ENCODE data around the gene ARL15.
"Not testable (repeated sequence)": the region's sequence is repeated elsewhere in the genome, so short reads cannot be mapped to it uniquely, and the experiment has no call there.

ARL15 gene

GRCh38 chr5:53983568-53984460 is 326.6 kb downstream of the ARL15 start:
- intact Hi-C loops (cut with DNase I), result no loop called here
- no peak for DNase-seq

GRCh38 chr5:53982319-53982718 is 328.1 kb downstream of the ARL15 start:
- intact Hi-C loops (cut with DNase I), result not testable (repeated sequence)

GRCh38 chr5:53980061-53980460 is 330.3 kb downstream of the ARL15 start:
- no peak for DNase-seq
- intact Hi-C loops (cut with DNase I), result no loop called here

More at GRCh38 chr5:53982319-53982718, 328.1 kb downstream of the ARL15 start:
- DNase-seq, result not testable (repeated sequence)

DNA sequence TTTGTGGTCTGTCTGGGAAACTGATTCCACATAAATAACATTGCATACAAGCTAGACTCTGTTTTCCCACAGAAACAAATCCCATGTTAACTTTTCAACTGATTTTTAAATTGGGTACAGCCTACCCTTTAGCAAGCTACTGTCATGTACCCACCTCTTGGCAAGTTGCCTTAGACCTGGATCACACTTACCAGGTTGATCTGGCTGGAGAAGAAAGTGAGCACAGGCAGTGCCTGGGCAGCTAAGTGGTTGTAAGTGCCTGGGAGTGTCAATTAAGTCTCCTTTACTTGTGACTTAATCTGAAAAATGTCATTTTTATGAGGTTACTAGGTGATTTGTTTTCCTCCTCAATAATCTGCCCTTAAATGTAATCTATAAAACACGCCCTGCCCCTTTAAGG is 336.4 kb downstream of the ARL15 start:
- DNase-seq, result no peak
- intact Hi-C loops (cut with DNase I), result no loop called here

DNA sequence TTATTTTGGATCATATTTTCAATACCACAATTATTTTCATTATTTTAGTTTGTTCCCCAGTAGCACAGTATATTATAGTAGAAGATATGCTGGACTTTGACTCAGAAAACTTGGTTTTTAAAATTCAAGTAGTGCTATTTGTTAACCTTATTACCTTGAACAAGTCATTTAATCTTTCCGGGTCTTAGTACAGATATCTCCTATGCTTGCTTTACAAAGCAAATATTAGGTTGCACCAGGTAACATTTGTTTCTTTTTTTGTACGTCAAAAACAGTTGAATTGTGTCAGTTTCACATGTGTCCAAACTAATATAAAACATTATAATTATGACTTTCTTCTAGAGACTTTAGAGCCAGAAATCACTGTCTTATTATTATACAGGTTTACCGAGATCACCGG is 338.1 kb downstream of the ARL15 start:
- no peak for DNase-seq
- intact Hi-C loops (cut with DNase I), result no loop called here

GRCh38 chr5:53971551-53971950 is 338.8 kb downstream of the ARL15 start:
- intact Hi-C loops (cut with DNase I), result no loop called here

DNA sequence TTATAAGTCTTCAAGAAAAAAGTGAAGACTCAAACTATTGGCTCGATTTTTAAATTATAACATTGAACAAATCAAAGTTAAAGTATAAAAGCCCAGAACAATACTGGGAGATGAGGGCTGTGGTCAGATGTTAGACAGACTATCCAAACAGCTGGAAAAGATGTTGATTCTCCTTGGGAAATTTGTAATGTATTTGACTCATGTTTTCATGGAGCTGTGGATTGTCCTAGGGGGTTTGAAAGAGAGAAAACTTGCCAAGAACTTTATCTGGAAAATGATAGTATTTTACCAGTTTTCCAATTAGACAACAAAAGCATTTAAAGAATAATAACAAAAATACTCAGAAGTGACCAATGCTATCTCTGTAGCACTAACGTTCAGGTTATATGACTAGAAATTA is 339.2 kb downstream of the ARL15 start:
- DNase-seq, result no peak
- intact Hi-C loops (cut with DNase I), result no loop called here

More at GRCh38 chr5:53971551-53971950, 338.8 kb downstream of the ARL15 start:
- DNase-seq, result no peak

DNA sequence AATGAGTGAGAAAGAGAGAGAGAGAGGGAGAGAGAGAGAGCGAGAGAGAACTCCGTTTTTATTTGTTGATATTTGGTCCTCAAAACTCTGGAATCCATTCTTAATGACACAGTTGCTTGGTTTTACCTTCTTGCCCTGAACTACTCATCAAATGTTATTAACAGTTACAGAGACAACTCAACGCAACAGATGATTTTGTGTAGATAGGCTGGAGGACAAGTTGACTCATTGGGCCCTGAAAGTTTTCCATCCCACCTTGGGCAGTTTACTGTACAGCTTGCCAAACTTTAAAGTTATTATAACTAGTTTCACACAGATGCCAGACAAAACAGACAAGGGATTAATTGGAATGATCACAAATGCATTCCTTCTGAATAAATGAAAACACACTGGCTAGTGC is 339.9 kb downstream of the ARL15 start:
- intact Hi-C loops (cut with DNase I), result no loop called here
- no peak for DNase-seq

DNA sequence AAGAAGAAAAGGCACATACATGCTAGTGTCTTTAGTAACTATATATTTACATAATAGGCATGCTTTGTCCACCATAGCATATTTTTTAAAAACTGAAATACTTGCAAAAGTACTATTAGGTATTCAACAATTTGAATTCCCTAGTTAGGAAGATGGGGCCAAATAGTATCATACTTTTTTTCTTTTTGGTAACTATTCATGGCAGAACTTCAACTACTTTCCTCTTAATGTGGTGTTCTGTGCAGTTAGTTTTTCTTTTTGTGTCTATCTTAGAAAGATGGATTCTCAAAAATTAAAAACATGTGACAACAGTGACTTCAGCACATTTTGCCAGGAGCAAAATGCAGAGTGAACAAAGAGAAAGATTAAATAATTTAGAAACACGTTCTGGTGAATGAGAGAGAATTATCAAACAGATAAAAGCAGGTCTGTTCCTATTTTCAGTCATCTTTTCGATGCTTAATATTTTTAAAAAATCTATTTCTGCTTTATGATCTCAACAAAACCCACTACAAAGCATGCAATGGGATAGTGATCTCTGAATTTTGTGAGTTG is 341.1 kb downstream of the ARL15 start:
- intact Hi-C loops (cut with DNase I), result no loop called here
- DNase-seq, result no peak

- no peak for DNase-seq
- intact Hi-C loops (cut with DNase I), result no loop called here
Measured at GRCh38 chr5:53965459-53965858, 344.9 kb downstream of the ARL15 start.

DNA sequence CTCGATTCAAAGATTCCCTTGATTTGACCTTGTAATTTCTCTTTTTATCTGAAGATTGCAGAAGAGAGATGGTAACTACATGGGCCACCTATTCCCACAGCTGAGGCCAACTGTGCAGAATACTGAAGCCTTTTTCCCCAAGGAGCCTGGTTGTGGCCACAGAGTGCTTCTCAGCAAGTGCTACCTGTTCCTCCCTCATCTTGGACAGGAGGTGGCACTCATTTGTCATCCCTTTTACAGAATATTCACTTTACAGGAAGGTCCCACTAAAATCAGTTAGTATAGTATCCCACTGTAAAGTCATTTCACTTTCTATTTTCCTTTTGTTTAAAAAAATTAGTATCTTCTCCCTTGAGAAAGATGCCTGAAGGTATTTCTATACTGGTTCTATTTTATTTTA is 346.4 kb downstream of the ARL15 start:
- no peak for DNase-seq
- intact Hi-C loops (cut with DNase I), result no loop called here

- intact Hi-C loops (cut with DNase I), result no loop called here
- no peak for DNase-seq
Measured at GRCh38 chr5:53962306-53962705, 348.1 kb downstream of the ARL15 start.

GRCh38 chr5:53956632-53957031 is 353.7 kb downstream of the ARL15 start:
- intact Hi-C loops (cut with DNase I), result no loop called here
- no peak for DNase-seq

- intact Hi-C loops (cut with DNase I), result no loop called here
- DNase-seq, result no peak
Measured at GRCh38 chr5:53956196-53956595, 354.2 kb downstream of the ARL15 start.

DNA sequence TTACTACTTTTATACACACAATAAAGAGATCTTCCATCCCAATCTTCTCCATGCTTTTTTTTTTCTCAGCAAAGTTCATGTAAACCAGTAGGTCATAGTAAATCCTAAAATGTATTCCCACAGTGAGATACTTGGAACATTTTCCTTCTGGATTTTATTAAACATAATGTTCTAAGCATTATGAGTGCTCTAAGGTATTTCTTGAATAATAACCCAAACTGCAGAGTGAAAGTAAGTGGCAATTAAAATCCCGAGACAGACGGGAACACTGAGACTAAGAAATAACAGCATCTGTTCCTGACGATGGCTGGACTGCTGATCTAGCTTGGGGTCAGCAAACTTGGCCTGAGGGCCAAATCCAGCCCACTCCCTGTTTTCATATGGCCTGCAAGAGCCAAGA is 359.8 kb downstream of the ARL15 start:
- DNase-seq, result no peak
- intact Hi-C loops (cut with DNase I), result no loop called here

- no peak for DNase-seq
- intact Hi-C loops (cut with DNase I), result no loop called here
Measured at GRCh38 chr5:53948598-53948997, 361.8 kb downstream of the ARL15 start.

GRCh38 chr5:53946405-53947100 is 363.8 kb downstream of the ARL15 start:
- intact Hi-C loops (cut with DNase I), result no loop called here
- DNase-seq, result no peak

DNA sequence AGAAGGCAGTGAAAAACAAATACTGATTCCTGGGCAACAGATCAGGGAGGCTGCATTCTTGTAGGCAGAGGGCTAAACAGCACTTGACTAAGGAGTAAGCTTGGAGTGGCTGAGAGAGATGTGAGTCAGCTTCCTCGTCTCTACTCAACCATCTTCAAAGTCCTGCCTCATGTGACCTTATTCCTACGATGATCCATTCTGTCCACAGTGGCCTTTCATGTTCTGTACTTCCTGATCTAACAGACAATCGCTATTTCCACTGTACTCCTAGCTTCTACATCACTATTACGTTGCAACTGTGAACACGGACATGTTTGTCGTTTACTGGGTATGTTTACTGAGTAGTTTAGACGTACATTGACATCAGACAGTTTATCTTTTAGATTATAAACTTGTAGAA is 365.4 kb downstream of the ARL15 start:
- DNase-seq, result no peak
- intact Hi-C loops (cut with DNase I), result no loop called here

GRCh38 chr5:53943938-53944337 is 366.4 kb downstream of the ARL15 start:
- no peak for DNase-seq
- intact Hi-C loops (cut with DNase I), result no loop called here

GRCh38 chr5:53942724-53943123 is 367.6 kb downstream of the ARL15 start:
- DNase-seq, result no peak
- intact Hi-C loops (cut with DNase I), result no loop called here
